Cardiac fibroblast (primary cell): Measurements from ENCODE around the gene MEGF11.

Source experiments
- DNase-seq, 2 donors: peaks; one replicate each; pipeline versions ENCODE4 v3.0.0 to v3.0.0-alpha.2; 2010; ENCODE audit warnings: low read depth in 2 of 2
- H3K4me3 ChIP-seq, 2 donors: replicated peaks in 1 of 2; 1 replicate in 1 of 2; 2 replicates in 1 of 2; pipeline ENCODE4 v1.5.1; 2011; ENCODE audit warnings: low read depth in 2 of 2, low read length in 2 of 2, mild to moderate bottlenecking in 2 of 2, moderate library complexity in 1 of 2
- CTCF ChIP-seq: IDR thresholded peaks from one replicate; pipeline ENCODE4 v1.5.1; 2011; ENCODE audit warnings: low read depth, mild to moderate bottlenecking, low read length, inconsistent platforms

The MEGF11 gene

GRCh38 chr15:66080717-66081398 lies 172.7 kb downstream of the MEGF11 start:
- no peak for TF ChIP-seq CTCF
- DNase-seq = peak; percentile 58
- no peak overlapping the region for H3K4me3 ChIP-seq

- H3K4me3 ChIP-seq = no peak overlapping the region
- no peak for TF ChIP-seq CTCF
- no peak for DNase-seq
These were observed 174.6 kb downstream of the MEGF11 start for GRCh38 chr15:66078929-66079275.

GRCh38 chr15:66078196-66078928 lies 175.2 kb downstream of the MEGF11 start:
- TF ChIP-seq CTCF = no peak
- no peak overlapping the region for H3K4me3 ChIP-seq
- no peak for DNase-seq

GRCh38 chr15:66077320-66077663 lies 176.3 kb downstream of the MEGF11 start:
- TF ChIP-seq CTCF = no peak
- no peak overlapping the region for H3K4me3 ChIP-seq
- no peak for DNase-seq

GRCh38 chr15:66076591-66077319 lies 176.8 kb downstream of the MEGF11 start:
- no peak for TF ChIP-seq CTCF
- DNase-seq = no peak
- no peak overlapping the region for H3K4me3 ChIP-seq

- DNase-seq = no peak
- no peak for TF ChIP-seq CTCF
- H3K4me3 ChIP-seq = no peak overlapping the region
These were observed 177.6 kb downstream of the MEGF11 start for GRCh38 chr15:66075947-66076346.
